DOHH2 (cell line): Measurements from ENCODE around the gene DPP6.

ENCODE experiments used
- H3F3A ChIP-seq: fragments of 200-600 bp; sonication (generic), shearing (Covaris generic); 2 replicates; pipeline ENCODE4 v1.6.0; 2016; ENCODE audit warnings: antibody characterized with exemption, mild to moderate bottlenecking; ENCODE audit not compliant: control insufficient read depth, insufficient read depth
- H3K27ac ChIP-seq: fragments of 200-600 bp; sonication (generic); 2 replicates; pipeline ENCODE4 v1.5.1; 2014; ENCODE audit warnings: low read depth, mild to moderate bottlenecking, low read length, moderate library complexity
- H3K27me3 ChIP-seq: fragments of 200-600 bp; sonication (generic); 2 replicates; pipeline ENCODE4 v1.6.1; 2014; ENCODE audit warnings: mild to moderate bottlenecking, low read length, mixed read lengths; ENCODE audit not compliant: control insufficient read depth
- H3K36me3 ChIP-seq: fragments of 200-600 bp; sonication (generic); 2 replicates; pipeline ENCODE4 v1.6.1; 2014; ENCODE audit warnings: mild to moderate bottlenecking, low read length, moderate library complexity, mixed read lengths; ENCODE audit not compliant: control insufficient read depth
- H3K4me1 ChIP-seq: fragments of 200-600 bp; sonication (generic); 2 replicates; pipeline ENCODE4 v1.6.1; 2014; ENCODE audit warnings: mild to moderate bottlenecking, low read length, mixed read lengths; ENCODE audit not compliant: control insufficient read depth
- H3K4me2 ChIP-seq: fragments of 200-600 bp; sonication (generic); 2 replicates; pipeline ENCODE4 v1.6.0; 2014; ENCODE audit warnings: mild to moderate bottlenecking, low read length, moderate library complexity
- H3K4me3 ChIP-seq: fragments of 200-600 bp; sonication (generic); 2 replicates; pipeline ENCODE4 v1.5.1; 2014; ENCODE audit warnings: mild to moderate bottlenecking, low read length, mixed read lengths
- H3K79me2 ChIP-seq: fragments of 200-600 bp; sonication (generic); 2 replicates; pipeline ENCODE4 v1.6.1; 2014; ENCODE audit warnings: mild to moderate bottlenecking, low read length, mixed read lengths; ENCODE audit not compliant: control insufficient read depth
- H3K9me2 ChIP-seq: fragments of 200-600 bp; sonication (generic); replicated peaks from 2 replicates; pipeline ENCODE4 v1.6.1; 2014; ENCODE audit warnings: mild to moderate bottlenecking, low read length, mixed read lengths; ENCODE audit not compliant: control insufficient read depth
- H3K9me3 ChIP-seq: fragments of 200-600 bp; sonication (generic); 2 replicates; pipeline ENCODE4 v1.6.1; 2014; ENCODE audit warnings: antibody characterized with exemption, low read length, mixed read lengths; ENCODE audit not compliant: control insufficient read depth, insufficient read depth
- H4K20me1 ChIP-seq: fragments of 200-600 bp; sonication (generic); 2 replicates; pipeline ENCODE4 v1.6.0; 2014; ENCODE audit warnings: low read depth, mild to moderate bottlenecking, antibody characterized with exemption, low read length, moderate library complexity; ENCODE audit not compliant: control insufficient read depth, insufficient read depth
- EZH2phosphoT487 ChIP-seq: fragments of 200-600 bp; sonication (generic); IDR thresholded peaks from 2 replicates; pipeline ENCODE4 v1.6.1; 2017; ENCODE audit warnings: borderline replicate concordance, mild to moderate bottlenecking, antibody characterized with exemption, low read length, moderate library complexity, mixed read lengths
- TF ChIP-seq, protein P1 (sequence below): fragments of 200-600 bp; sonication (generic); IDR thresholded peaks from one replicate; pipeline ENCODE4 v1.5.1; 2014; ENCODE audit warnings: antibody characterized with exemption, mild to moderate bottlenecking, low read depth, low read length; ENCODE audit not compliant: poor library complexity, severe bottlenecking

DPP6 gene

DNA sequence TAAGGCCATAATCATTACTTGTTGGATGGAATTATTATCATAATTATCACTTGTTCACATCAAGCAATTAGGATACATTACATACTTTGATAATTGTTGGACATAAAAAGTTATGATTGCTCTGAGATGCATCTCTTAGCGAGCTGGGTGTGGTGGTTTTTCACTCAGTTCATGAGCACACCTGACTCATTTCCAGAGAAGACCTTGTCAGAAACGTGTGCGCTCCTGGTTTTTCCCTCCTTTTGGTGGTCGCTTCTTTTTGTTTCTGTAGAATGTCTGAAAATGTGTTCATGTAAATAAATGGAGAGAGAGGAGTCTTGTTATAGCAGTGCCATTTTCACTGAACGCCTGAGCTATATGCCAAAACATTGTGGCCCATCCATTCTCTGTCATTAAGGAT is 809.4 kb downstream of the DPP6 start:
- no peak overlapping the region for H3K4me3 ChIP-seq
- no peaks in the 10 kb centered on the region for H4K20me1 ChIP-seq
- H3K4me1 ChIP-seq, result 0 out of 2 replicates have a peak, but pooled peaks cover 3% of the 10 kb centered on the region
- no peak overlapping the region for H3K4me2 ChIP-seq
- no peaks in the 10 kb centered on the region for H3K36me3 ChIP-seq
- H3K79me2 ChIP-seq, result no peaks in the 10 kb centered on the region
- no peak for TF ChIP-seq EZH2phosphoT487
- TF ChIP-seq, protein P1, sequence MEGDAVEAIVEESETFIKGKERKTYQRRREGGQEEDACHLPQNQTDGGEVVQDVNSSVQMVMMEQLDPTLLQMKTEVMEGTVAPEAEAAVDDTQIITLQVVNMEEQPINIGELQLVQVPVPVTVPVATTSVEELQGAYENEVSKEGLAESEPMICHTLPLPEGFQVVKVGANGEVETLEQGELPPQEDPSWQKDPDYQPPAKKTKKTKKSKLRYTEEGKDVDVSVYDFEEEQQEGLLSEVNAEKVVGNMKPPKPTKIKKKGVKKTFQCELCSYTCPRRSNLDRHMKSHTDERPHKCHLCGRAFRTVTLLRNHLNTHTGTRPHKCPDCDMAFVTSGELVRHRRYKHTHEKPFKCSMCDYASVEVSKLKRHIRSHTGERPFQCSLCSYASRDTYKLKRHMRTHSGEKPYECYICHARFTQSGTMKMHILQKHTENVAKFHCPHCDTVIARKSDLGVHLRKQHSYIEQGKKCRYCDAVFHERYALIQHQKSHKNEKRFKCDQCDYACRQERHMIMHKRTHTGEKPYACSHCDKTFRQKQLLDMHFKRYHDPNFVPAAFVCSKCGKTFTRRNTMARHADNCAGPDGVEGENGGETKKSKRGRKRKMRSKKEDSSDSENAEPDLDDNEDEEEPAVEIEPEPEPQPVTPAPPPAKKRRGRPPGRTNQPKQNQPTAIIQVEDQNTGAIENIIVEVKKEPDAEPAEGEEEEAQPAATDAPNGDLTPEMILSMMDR, result no peak
- no peaks in the 10 kb centered on the region for H3K27me3 ChIP-seq
- H3K9me3 ChIP-seq, result no peaks in the 10 kb centered on the region
- no peaks in the 10 kb centered on the region for H3F3A ChIP-seq
- no peaks in the 10 kb centered on the region for H3K9me2 ChIP-seq
- no peak overlapping the region for H3K27ac ChIP-seq

GRCh38 chr7:154862153-154862791 is 810.1 kb downstream of the DPP6 start:
- no peaks in the 10 kb centered on the region for H3F3A ChIP-seq
- H3K36me3 ChIP-seq, result no peaks in the 10 kb centered on the region
- H3K4me1 ChIP-seq, result 0 out of 2 replicates have a peak, but pooled peaks cover 3% of the 10 kb centered on the region
- H3K27ac ChIP-seq, result no peak overlapping the region
- H4K20me1 ChIP-seq, result no peaks in the 10 kb centered on the region
- no peak for TF ChIP-seq EZH2phosphoT487
- TF ChIP-seq, protein P1, result no peak
- H3K79me2 ChIP-seq, result no peaks in the 10 kb centered on the region
- H3K4me3 ChIP-seq, result no peak overlapping the region
- H3K4me2 ChIP-seq, result no peak overlapping the region
- H3K9me3 ChIP-seq, result no peaks in the 10 kb centered on the region
- no peaks in the 10 kb centered on the region for H3K9me2 ChIP-seq
- peaks cover 5% of the 10 kb centered on the region for H3K27me3 ChIP-seq

GRCh38 chr7:154863766-154864522 is 811.7 kb downstream of the DPP6 start:
- Histone ChIP-seq H4K20me1 (no peaks in the 10 kb centered on the region), H3K4me2 (no peak overlapping the region), H3K4me3 (no peak overlapping the region), H3F3A (no peaks in the 10 kb centered on the region), H3K9me3 (no peaks in the 10 kb centered on the region), H3K27ac (no peak overlapping the region), H3K79me2 (no peaks in the 10 kb centered on the region), H3K36me3 (no peaks in the 10 kb centered on the region), H3K4me1 (0 out of 2 replicates have a peak, but pooled peaks cover 3% of the 10 kb centered on the region), H3K9me2 (no peaks in the 10 kb centered on the region), H3K27me3 (peaks cover 12% of the 10 kb centered on the region)
- TF ChIP-seq, protein P1, result no peak
- TF ChIP-seq EZH2phosphoT487, result no peak
